GM10266 (cell line): ENCODE data around the gene NTM.

Experiments used
- DNase-seq: peaks from one replicate; pipeline ENCODE4 v3.0.0; 2012; ENCODE audit errors: extremely low spot score
- CTCF ChIP-seq: IDR thresholded peaks from 2 replicates; pipeline ENCODE4 v1.5.1; 2012; ENCODE audit warnings: mild to moderate bottlenecking, low read depth; ENCODE audit not compliant: control insufficient read depth, insufficient read depth; ENCODE audit errors: missing control alignments

The NTM gene

DNA sequence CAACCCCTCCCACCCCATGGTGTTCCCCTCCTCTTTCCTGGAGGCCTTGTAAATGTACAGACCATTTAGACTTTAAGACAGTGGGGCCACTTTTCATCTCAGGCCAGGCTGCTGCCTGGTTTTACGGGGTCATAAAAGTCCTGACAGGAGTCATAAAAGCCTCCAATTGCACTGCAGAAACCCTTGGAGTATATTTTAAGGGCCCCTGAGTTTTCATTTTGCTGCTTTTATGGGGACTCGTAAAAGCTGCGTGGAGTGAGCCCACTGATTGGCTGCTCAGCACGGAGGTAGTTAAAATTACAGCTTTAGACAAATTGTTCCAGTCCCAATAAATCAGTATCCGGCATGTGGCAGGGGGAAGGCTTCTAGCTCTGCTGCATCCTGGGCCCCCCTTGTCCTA lies 627.6 kb downstream of the NTM start:
- TF ChIP-seq CTCF, result no peak
- DNase-seq, result no peak

- DNase-seq, result no peak
- no peak for TF ChIP-seq CTCF
Observed at GRCh38 chr11:131999084-131999483, 628.7 kb downstream of the NTM start.

DNA sequence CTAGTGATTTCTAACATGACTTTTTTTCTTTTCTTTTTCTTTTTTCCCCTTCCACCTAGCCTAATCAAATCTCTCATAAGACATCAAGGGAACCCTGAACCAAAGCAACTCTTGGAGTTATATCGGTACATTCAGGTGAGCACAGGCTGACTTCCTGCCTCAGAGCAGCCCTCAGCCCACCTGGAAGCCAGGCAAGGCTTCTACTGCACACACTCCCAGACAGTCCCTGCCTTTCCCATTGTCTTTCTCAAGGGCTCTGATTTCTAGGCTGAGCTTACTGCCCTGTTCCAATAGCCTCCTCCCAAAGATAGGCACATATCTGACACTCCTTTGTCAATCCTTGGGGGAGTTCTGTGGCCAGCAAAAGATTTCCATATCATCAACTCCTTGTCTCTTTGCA lies 629.5 kb downstream of the NTM start:
- DNase-seq, result no peak
- TF ChIP-seq CTCF, result no peak

DNA sequence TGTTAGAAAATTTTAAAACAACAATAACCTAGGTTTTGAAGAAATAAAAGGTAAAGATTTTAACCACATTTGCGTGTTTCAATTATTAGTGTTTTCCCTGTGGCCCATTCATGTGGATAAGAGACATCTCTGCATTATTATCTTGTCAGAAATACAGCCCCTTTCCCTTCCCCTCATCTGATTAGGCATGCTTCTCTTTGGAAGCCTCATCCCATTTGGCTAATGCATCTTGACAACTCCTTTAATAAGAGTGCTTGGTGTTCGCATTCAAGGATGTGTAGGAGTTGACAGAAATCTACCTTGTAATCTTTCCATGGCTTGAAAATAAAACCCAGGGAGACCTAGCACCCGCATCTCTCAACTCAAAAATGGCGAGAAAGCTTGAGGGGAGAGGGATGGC lies 635.5 kb downstream of the NTM start:
- TF ChIP-seq CTCF, result no peak
- no peak for DNase-seq

- TF ChIP-seq CTCF, result no peak
- no peak for DNase-seq
Observed at GRCh38 chr11:132006884-132007580, 636.6 kb downstream of the NTM start.

DNA sequence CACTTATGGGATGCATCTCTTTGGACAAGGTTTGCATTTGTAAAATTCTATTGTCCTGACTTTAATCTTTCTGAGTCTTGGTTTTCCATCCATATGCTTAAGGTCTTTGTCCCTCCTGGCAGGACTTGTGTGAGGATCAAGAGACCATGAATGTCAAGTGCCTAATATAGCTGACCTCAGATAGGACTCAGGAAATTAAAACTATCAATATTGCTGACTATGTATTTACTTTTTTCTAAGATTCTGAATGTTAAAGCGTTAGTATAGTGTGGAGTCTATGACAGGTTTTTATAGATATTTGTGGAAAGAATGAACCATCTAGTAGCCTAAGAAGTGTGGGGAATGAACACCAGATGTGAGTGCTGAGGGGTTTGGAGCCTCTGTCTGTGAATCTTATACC lies 637.8 kb downstream of the NTM start:
- no peak for DNase-seq
- no peak for TF ChIP-seq CTCF

DNA sequence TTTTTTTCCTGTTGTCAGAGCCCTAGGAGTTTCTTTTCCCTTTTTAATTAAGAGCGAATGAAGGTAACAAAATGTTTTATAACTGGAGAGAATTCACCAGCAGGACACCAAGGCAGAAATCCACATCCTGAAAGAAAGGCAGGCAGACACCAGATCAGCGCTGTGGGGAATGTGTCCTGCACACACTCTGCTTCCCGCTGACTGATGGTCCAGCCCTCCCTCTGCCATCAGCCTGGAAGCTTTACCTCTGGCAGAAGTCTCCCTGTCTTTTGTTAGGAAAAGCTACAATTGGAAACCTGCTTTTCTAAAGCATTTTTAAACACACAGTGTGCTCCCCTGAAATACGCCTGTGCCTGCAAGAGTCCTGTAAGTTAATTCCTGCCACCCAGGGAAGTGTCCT lies 638.5 kb downstream of the NTM start:
- no peak for DNase-seq
- no peak for TF ChIP-seq CTCF
